GM12878 (cell line): ENCODE results near the gene EIF2D. TPM values are rescaled to one million over a fixed set of nuclear protein-coding genes. Genes with fewer than 3 reads are reported as not detected.
A peak's percentile ranks its signal among the peaks of the same experiment; 100 is the strongest.

Source experiments
- ATAC-seq: fragments of 200-7000 bp; cut with Tn5 transposase; 3 replicates; pipeline ENCODE4 v1.9.1; 2020; ENCODE audit warnings: mild to moderate bottlenecking, moderate library complexity
- BruUV-seq: library from RNA; stranded (reverse); fragments of 400-500 nt; replicated peaks from 2 replicates; lab custom pipeline; 2021; lab: Mats Ljungman, UMichigan
- CTCF ChIA-PET: fragments of 300-600 bp; sonication (Branson Sonifier 250); formaldehyde crosslinking; extraction: SDS; loops from one replicate; lab custom pipeline; 2021; ENCODE audit warnings: inconsistent platforms; lab: Yijun Ruan, JAX
- POLR2A ChIA-PET: fragments of 350-600 bp; formaldehyde crosslinking; extraction: SDS; loops from one replicate; lab custom pipeline; 2021; ENCODE audit warnings: inconsistent platforms; lab: Charles Lee
- RAD21 ChIA-PET: fragments of 300-600 bp; sonication (Branson Sonifier 250); formaldehyde crosslinking; loops from one replicate; lab custom pipeline; 2023; ENCODE audit warnings: antibody characterized with exemption; ENCODE audit not compliant: unreplicated experiment; lab: Charles Lee
- SMC1A ChIA-PET: fragments of 300-600 bp; sonication (Branson Sonifier 250); formaldehyde crosslinking; loops from one replicate; lab custom pipeline; 2023; ENCODE audit not compliant: unreplicated experiment, uncharacterized antibody; lab: Charles Lee
- DNase-seq: peaks from one replicate; pipeline ENCODE4 v3.0.0-alpha.2; 2011; ENCODE audit warnings: low read depth, low spot score
- FAIRE-seq: peaks from 3 replicates; lab custom pipeline; 2011; peaks lifted over from hg19 to GRCh38; lab: Jason Lieb, UNC
- H2AFZ ChIP-seq: 2 replicates; pipeline ENCODE4 v1.6.0; 2011; ENCODE audit warnings: low read depth, low read length, control low read depth; ENCODE audit not compliant: control insufficient read depth
- H3K27ac ChIP-seq: 2 replicates; pipeline ENCODE4 v1.5.1; 2011; ENCODE audit warnings: control low read depth; ENCODE audit not compliant: control insufficient read depth, insufficient read depth
- H3K27me3 ChIP-seq, 2 experiments: replicated peaks in 1 of 2; 2 replicates each; pipeline versions ENCODE4 v1.6.0 to v1.6.1; 2011; ENCODE audit warnings: low read length in 1 of 2; ENCODE audit not compliant: control insufficient read depth in 2 of 2, insufficient read depth in 2 of 2
- H3K36me3 ChIP-seq, 2 experiments: 2 replicates each; pipeline ENCODE4 v1.5.1; 2011; ENCODE audit warnings: low read length in 1 of 2; ENCODE audit not compliant: control insufficient read depth in 2 of 2, insufficient read depth in 2 of 2
- H3K4me1 ChIP-seq: 2 replicates; pipeline ENCODE4 v1.6.1; 2011; ENCODE audit warnings: mild to moderate bottlenecking, low read length, moderate library complexity, mixed read lengths; ENCODE audit not compliant: control insufficient read depth, insufficient read depth
- H3K4me2 ChIP-seq: 2 replicates; pipeline ENCODE4 v1.6.0; 2011; ENCODE audit warnings: control low read depth; ENCODE audit not compliant: control insufficient read depth, insufficient read depth
- H3K4me3 ChIP-seq: fragments of 200-600 bp; sonication (generic); 2 replicates; pipeline ENCODE4 v1.5.1; 2016
- H3K79me2 ChIP-seq: 2 replicates; pipeline ENCODE4 v1.6.0; 2011; ENCODE audit warnings: low read length; ENCODE audit not compliant: control insufficient read depth, insufficient read depth
- H3K9ac ChIP-seq: 2 replicates; pipeline ENCODE4 v1.8.0; 2011; ENCODE audit warnings: low read length, control low read depth, mixed read lengths; ENCODE audit not compliant: control insufficient read depth, insufficient read depth
- H3K9me3 ChIP-seq: replicated peaks from 3 replicates; pipeline ENCODE4 v1.5.1; 2011; ENCODE audit warnings: mild to moderate bottlenecking, low read length; ENCODE audit not compliant: control insufficient read depth, insufficient read depth
- H4K20me1 ChIP-seq: 2 replicates; pipeline ENCODE4 v1.6.0; 2011; ENCODE audit not compliant: control insufficient read depth, insufficient read depth
- CBX5 ChIP-seq: sonication (generic); IDR thresholded peaks from 2 replicates; pipeline ENCODE4 v1.6.1; 2016; ENCODE audit warnings: low read depth, moderate library complexity, mild to moderate bottlenecking, inconsistent platforms
- EP300 ChIP-seq, 2 experiments: fragments of 150-350 bp in 1 of 2; IDR thresholded peaks; 2 replicates each; pipeline ENCODE4 v1.6.1; 2011 to 2012; ENCODE audit warnings: low read depth in 2 of 2, low read length in 2 of 2, borderline replicate concordance in 1 of 2, improper control_type of control experiment in 1 of 2, inconsistent platforms in 1 of 2; ENCODE audit not compliant: control insufficient read depth in 1 of 2
- MEF2A ChIP-seq: IDR thresholded peaks from 2 replicates; pipeline ENCODE4 v1.6.1; 2011; ENCODE audit warnings: low read depth, mild to moderate bottlenecking, low read length, moderate library complexity; ENCODE audit not compliant: insufficient read depth
- MEF2B ChIP-seq: fragments of 450-650 bp; IDR thresholded peaks from 2 replicates; pipeline ENCODE4 v1.6.1; 2018; ENCODE audit warnings: mild to moderate bottlenecking, moderate library complexity; ENCODE audit not compliant: partially characterized antibody, poor library complexity, severe bottlenecking
- MXI1 ChIP-seq: fragments of 150-350 bp; IDR thresholded peaks from 2 replicates; pipeline ENCODE4 v1.6.1; 2011; ENCODE audit warnings: low read depth, mild to moderate bottlenecking, inconsistent platforms, low read length, improper control_type of control experiment
- MYB ChIP-seq: fragments of 150-350 bp; IDR thresholded peaks from 2 replicates; pipeline ENCODE4 v1.6.1; 2014; ENCODE audit warnings: mild to moderate bottlenecking, low read depth, low read length, borderline replicate concordance
- POLR2AphosphoS5 ChIP-seq: IDR thresholded peaks from 2 replicates; pipeline ENCODE4 v1.6.1; 2011; ENCODE audit warnings: mild to moderate bottlenecking, low read length, inconsistent platforms
- RAD51 ChIP-seq: fragments of 450-650 bp; IDR thresholded peaks from 2 replicates; pipeline ENCODE4 v1.6.1; 2016; ENCODE audit warnings: moderate library complexity, mild to moderate bottlenecking, inconsistent platforms
- RCOR1 ChIP-seq: conservative IDR thresholded peaks from 2 replicates; pipeline ENCODE4 v1.6.1; 2012; ENCODE audit warnings: low read depth, low read length, improper control_type of control experiment
- SMC3 ChIP-seq: IDR thresholded peaks from 2 replicates; pipeline ENCODE4 v1.6.1; 2011; ENCODE audit warnings: low read length, improper control_type of control experiment, borderline replicate concordance
- TCF7 ChIP-seq: IDR thresholded peaks from 2 replicates; pipeline ENCODE4 v1.6.1; 2014; ENCODE audit warnings: antibody characterized with exemption, borderline replicate concordance
- ZZZ3 ChIP-seq: IDR thresholded peaks from 2 replicates; pipeline ENCODE4 v1.6.1; 2011; ENCODE audit warnings: low read depth; ENCODE audit not compliant: control insufficient read depth, insufficient read length
- WGBS: methylation state at CpG from one replicate; pipeline ENCODE4 v1.1.6; 2016; ENCODE audit warnings: low lambda C conversion rate; ENCODE audit not compliant: insufficient replicate concordance, insufficient coverage; ENCODE audit errors: missing lambda C conversion rate; 5-methylcytosine and 5-hydroxymethylcytosine counted together
- in situ Hi-C: fragments of 300-500 bp; cut with MboI; formaldehyde crosslinking; loops from 9 replicates; pipeline ENCODE4 v1.14.3; 2018; ENCODE audit warnings: mixed read lengths
- intact Hi-C: fragments of 100-400 bp; cut with micrococcal nuclease; formaldehyde crosslinking; loops from one replicate; pipeline ENCODE4 v1.14.2; 2022; ENCODE audit not compliant: unreplicated experiment
- polyA plus RNA-seq, 11 experiments: library from polyadenylated mRNA; depleted of rRNA in 4 of 11; unstranded in 6 of 11; stranded (reverse) in 5 of 11; fragments of >200 nt; fragmentation: Nextera tagmentation in 4 of 11; fragmentation: Illumina TruSeq in 1 of 11; extraction: Ambion mirVana in 4 of 11; extraction: Trizol in 1 of 11; gene quantifications; 1 replicate in 1 of 11; 2 replicates in 10 of 11; pipeline versions ENCODE4 v1.2.1 to v1.2.3, GENCODE V29; 2011 to 2016; ENCODE audit warnings: inconsistent platforms in 2 of 11, missing spikeins in 2 of 11, low read depth in 1 of 11
- total RNA-seq, 4 experiments: library from RNA; depleted of rRNA in 3 of 4; stranded (reverse); fragments of >200 nt in 3 of 4; fragmentation: Illumina TruSeq in 1 of 4; extraction: Trizol in 1 of 4; gene quantifications; 2 replicates each; pipeline versions ENCODE4 v1.2.1 to v1.2.3, GENCODE V29; 2013 to 2021
- TF ChIP-seq, protein P1 (sequence below): fragments of 450-650 bp; IDR thresholded peaks from 2 replicates; pipeline ENCODE4 v1.6.1; 2017; ENCODE audit warnings: mild to moderate bottlenecking, moderate library complexity
- TF ChIP-seq, protein P2 (sequence below): fragments of 450-650 bp; IDR thresholded peaks from 2 replicates; pipeline ENCODE4 v1.6.1; 2018; ENCODE audit warnings: borderline replicate concordance, mild to moderate bottlenecking; ENCODE audit not compliant: partially characterized antibody
- TF ChIP-seq, protein P3 (sequence below): fragments of 450-650 bp; IDR thresholded peaks from 2 replicates; pipeline ENCODE4 v1.6.1; 2017; ENCODE audit warnings: mild to moderate bottlenecking

EIF2D gene
- total and polyA plus RNA-seq, 10 of the 15 experiments (the other 5 are each of a cell fraction or from before 2014, with no cell fraction given): 65.2 to 133 (median 79.0) TPM

DNA sequence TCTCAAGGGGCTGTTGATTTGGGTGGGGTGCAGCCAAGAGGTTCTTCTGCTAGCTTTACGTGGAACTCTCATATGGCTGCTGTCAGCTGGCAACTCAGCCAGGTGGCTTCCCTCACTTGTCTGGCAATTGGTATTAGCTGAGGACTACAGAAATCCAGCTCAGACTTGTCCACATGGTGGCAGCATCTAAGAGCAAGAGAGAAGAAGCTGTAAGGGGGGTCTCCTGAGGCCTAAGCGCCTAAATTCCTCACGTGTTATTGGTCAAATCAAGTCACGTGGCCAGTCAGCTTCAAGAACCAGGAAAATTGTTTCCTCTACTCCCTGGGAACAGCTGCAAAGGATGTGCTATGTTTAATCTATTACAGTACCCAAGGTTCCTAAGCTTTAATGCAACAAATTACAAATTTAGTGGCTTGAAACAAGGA is 18.8 kb upstream of the EIF2D start:
- ChIA-PET SMC1A (interaction anchor here (0.5 to 3.5 kb wide), 39 partner anchors 10 to 1313 kb away, joined by 3 to 122 read pairs (median 4); partner anchors contain the start of gene IL19), CTCF (interaction anchor here (0.7 to 19.1 kb wide), 52 partner anchors 9 to 453 kb away, joined by 3 to 1150 read pairs (median 6); partner anchors contain the start of genes EIF2D, IKBKE, IL19 and RASSF5), POLR2A (interaction anchor here (0.9 to 7.5 kb wide), 6 partner anchors 19 to 141 kb away, joined by 3 to 92 read pairs (median 5); partner anchors contain the start of gene IL10), RAD21 (interaction anchor here (0.8 to 5.6 kb wide), 32 partner anchors 10 to 350 kb away, joined by 3 to 138 read pairs (median 4); partner anchors contain the start of genes EIF2D and IKBKE)
- Histone ChIP-seq H3K4me1 (peaks cover 9% of the 10 kb centered on the region), H4K20me1 (no peaks in the 10 kb centered on the region), H3K4me3 (no peak overlapping the region), H3K36me3 (no peaks in the 10 kb centered on the region), H3K4me2 (no peak overlapping the region), H3K27ac (no peak overlapping the region), H2AFZ (peak overlapping the region; percentile 58; the same call in 1 of the 2 replicates), H3K9me3 (no peaks in the 10 kb centered on the region), H3K27me3 (no peaks in the 10 kb centered on the region), H3K9ac (no peak overlapping the region), H3K79me2 (peaks cover 7% of the 10 kb centered on the region)
- intact Hi-C loops: loop anchor here (5.0 to 10.0 kb wide), 2 partner anchors 94 to 351 kb away; no protein-coding TSS in a partner anchor
- in situ Hi-C loops: no loop called here
- WGBS: 11% methylated on average over 4 of the region's 4 CpGs
- FAIRE-seq (no peak), ATAC-seq (peak; percentile 54), DNase-seq (peak; percentile 60)
- no TSS peak for BruUV-seq
- TF ChIP-seq ZZZ3 (no peak), EP300 (IDR thresholded peaks at IDR 0.05; ENCODE audit: borderline replicate concordance in 1 of 2, control insufficient read depth in 1 of 2, low read depth in 2 of 2, low read length in 2 of 2) (no peak), RAD51 (peak; percentile 91), MEF2A (no peak), MYB (no peak), RCOR1 (no peak), POLR2AphosphoS5 (no peak), MXI1 (no peak), TCF7 (no peak), SMC3 (peak; percentile 58; the same call in 1 of the 2 replicates), CBX5 (no peak), MEF2B (peak; percentile 36)
- TF ChIP-seq, protein P1, sequence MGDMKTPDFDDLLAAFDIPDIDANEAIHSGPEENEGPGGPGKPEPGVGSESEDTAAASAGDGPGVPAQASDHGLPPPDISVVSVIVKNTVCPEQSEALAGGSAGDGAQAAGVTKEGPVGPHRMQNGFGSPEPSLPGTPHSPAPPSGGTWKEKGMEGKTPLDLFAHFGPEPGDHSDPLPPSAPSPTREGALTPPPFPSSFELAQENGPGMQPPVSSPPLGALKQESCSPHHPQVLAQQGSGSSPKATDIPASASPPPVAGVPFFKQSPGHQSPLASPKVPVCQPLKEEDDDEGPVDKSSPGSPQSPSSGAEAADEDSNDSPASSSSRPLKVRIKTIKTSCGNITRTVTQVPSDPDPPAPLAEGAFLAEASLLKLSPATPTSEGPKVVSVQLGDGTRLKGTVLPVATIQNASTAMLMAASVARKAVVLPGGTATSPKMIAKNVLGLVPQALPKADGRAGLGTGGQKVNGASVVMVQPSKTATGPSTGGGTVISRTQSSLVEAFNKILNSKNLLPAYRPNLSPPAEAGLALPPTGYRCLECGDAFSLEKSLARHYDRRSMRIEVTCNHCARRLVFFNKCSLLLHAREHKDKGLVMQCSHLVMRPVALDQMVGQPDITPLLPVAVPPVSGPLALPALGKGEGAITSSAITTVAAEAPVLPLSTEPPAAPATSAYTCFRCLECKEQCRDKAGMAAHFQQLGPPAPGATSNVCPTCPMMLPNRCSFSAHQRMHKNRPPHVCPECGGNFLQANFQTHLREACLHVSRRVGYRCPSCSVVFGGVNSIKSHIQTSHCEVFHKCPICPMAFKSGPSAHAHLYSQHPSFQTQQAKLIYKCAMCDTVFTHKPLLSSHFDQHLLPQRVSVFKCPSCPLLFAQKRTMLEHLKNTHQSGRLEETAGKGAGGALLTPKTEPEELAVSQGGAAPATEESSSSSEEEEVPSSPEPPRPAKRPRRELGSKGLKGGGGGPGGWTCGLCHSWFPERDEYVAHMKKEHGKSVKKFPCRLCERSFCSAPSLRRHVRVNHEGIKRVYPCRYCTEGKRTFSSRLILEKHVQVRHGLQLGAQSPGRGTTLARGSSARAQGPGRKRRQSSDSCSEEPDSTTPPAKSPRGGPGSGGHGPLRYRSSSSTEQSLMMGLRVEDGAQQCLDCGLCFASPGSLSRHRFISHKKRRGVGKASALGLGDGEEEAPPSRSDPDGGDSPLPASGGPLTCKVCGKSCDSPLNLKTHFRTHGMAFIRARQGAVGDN: no peak
- TF ChIP-seq, protein P2, sequence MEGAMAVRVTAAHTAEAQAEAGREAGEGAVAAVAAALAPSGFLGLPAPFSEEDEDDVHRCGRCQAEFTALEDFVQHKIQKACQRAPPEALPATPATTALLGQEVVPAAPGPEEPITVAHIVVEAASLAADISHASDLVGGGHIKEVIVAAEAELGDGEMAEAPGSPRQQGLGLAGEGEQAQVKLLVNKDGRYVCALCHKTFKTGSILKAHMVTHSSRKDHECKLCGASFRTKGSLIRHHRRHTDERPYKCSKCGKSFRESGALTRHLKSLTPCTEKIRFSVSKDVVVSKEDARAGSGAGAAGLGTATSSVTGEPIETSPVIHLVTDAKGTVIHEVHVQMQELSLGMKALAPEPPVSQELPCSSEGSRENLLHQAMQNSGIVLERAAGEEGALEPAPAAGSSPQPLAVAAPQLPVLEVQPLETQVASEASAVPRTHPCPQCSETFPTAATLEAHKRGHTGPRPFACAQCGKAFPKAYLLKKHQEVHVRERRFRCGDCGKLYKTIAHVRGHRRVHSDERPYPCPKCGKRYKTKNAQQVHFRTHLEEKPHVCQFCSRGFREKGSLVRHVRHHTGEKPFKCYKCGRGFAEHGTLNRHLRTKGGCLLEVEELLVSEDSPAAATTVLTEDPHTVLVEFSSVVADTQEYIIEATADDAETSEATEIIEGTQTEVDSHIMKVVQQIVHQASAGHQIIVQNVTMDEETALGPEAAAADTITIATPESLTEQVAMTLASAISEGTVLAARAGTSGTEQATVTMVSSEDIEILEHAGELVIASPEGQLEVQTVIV: no peak
- TF ChIP-seq, protein P3, sequence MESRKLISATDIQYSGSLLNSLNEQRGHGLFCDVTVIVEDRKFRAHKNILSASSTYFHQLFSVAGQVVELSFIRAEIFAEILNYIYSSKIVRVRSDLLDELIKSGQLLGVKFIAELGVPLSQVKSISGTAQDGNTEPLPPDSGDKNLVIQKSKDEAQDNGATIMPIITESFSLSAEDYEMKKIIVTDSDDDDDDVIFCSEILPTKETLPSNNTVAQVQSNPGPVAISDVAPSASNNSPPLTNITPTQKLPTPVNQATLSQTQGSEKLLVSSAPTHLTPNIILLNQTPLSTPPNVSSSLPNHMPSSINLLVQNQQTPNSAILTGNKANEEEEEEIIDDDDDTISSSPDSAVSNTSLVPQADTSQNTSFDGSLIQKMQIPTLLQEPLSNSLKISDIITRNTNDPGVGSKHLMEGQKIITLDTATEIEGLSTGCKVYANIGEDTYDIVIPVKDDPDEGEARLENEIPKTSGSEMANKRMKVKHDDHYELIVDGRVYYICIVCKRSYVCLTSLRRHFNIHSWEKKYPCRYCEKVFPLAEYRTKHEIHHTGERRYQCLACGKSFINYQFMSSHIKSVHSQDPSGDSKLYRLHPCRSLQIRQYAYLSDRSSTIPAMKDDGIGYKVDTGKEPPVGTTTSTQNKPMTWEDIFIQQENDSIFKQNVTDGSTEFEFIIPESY: no peak
